Mucosa of descending colon (tissue), 3 donors: ENCODE results near the gene NPAS3. TPM values are rescaled to one million over a fixed set of nuclear protein-coding genes. Genes with fewer than 3 reads are reported as not detected.

Source experiments
- ATAC-seq: fragments of 200-7000 bp; cut with Tn5 transposase; one replicate; pipeline ENCODE4 v1.9.1; 2020; ENCODE audit warnings: mild to moderate bottlenecking, moderate library complexity
- DNase-seq, 3 donors: peaks; one replicate each; pipeline ENCODE4 v3.0.0-alpha.2; 2020
- H3K36me3 ChIP-seq: fragments of 200-600 bp; one replicate; pipeline ENCODE4 v1.8.0; 2021; ENCODE audit warnings: low read depth, mild to moderate bottlenecking
- H3K4me1 ChIP-seq: fragments of 200-600 bp; one replicate; pipeline ENCODE4 v1.8.0; 2021; ENCODE audit warnings: low read depth, mild to moderate bottlenecking
- H3K4me3 ChIP-seq: fragments of 200-600 bp; one replicate; pipeline ENCODE4 v1.8.0; 2021; ENCODE audit warnings: mild to moderate bottlenecking
- H3K9me3 ChIP-seq: fragments of 200-600 bp; one replicate; pipeline ENCODE4 v1.8.0; 2021; ENCODE audit warnings: mild to moderate bottlenecking
- CTCF ChIP-seq: fragments of 200-600 bp; IDR thresholded peaks from one replicate; pipeline ENCODE4 v1.8.0; 2022; ENCODE audit warnings: antibody characterized with exemption, mild to moderate bottlenecking
- intact Hi-C, 2 donors: fragments of 100-400 bp; cut with DNase I in 1 of 2; cut with micrococcal nuclease in 1 of 2; formaldehyde crosslinking; loops; one replicate each; pipeline versions ENCODE4 v1.11.0 to v1.11.1; 2022; cut with DNase I, micrococcal nuclease
- total RNA-seq, 3 donors: library from RNA; stranded (reverse); fragmentation: NEBNext Ultra II Directional in 2 of 3; extraction: Animal tissue kit (Norgen Biotek cat#: 25700) in 2 of 3; gene quantifications; one replicate each; pipeline versions ENCODE4 v1.2.1 to v1.2.4, GENCODE V29; 2021 to 2023
- donor health status: DM: no; HTN: no; CAD: no; lungs with moderate emphysema.
- donor health status: DM: no; HTN: no; CAD: no.
- donor health status: DM: no; HTN: yes; CAD: no.

Gene NPAS3
- total RNA-seq, 3 donors from 2014 or later, result 0.65 to 9.7 (median 2.0) TPM

GRCh38 chr14:32940711-32941667 lies 2.3 kb downstream of the NPAS3 start:
- no peaks in the 10 kb centered on the region for H3K36me3 ChIP-seq
- ATAC-seq (no peak), DNase-seq (no peak)
- intact Hi-C loops, result no loop called here
- H3K4me3 ChIP-seq, result no peak overlapping the region
- TF ChIP-seq CTCF, result no peak
- H3K9me3 ChIP-seq, result no peaks in the 10 kb centered on the region
- no peaks in the 10 kb centered on the region for H3K4me1 ChIP-seq

GRCh38 chr14:32941668-32942065 lies 3.0 kb downstream of the NPAS3 start:
- no peaks in the 10 kb centered on the region for H3K4me1 ChIP-seq
- H3K9me3 ChIP-seq, result no peaks in the 10 kb centered on the region
- no peak for TF ChIP-seq CTCF
- H3K4me3 ChIP-seq, result no peak overlapping the region
- intact Hi-C loops, result no loop called here
- no peak for ATAC-seq
- DNase-seq, result no peak
- no peaks in the 10 kb centered on the region for H3K36me3 ChIP-seq

- Histone ChIP-seq H3K36me3 (no peaks in the 10 kb centered on the region), H3K4me3 (no peak overlapping the region), H3K4me1 (no peaks in the 10 kb centered on the region), H3K9me3 (no peaks in the 10 kb centered on the region)
- no peak for ATAC-seq
- no peak for TF ChIP-seq CTCF
- no peak for DNase-seq
- intact Hi-C loops, result no loop called here
These were observed 8.4 kb downstream of the NPAS3 start for GRCh38 chr14:32947081-32947480.

GRCh38 chr14:32947792-32948191 lies 9.1 kb downstream of the NPAS3 start:
- no peak overlapping the region for H3K4me3 ChIP-seq
- ATAC-seq (no peak), DNase-seq (no peak)
- no peak for TF ChIP-seq CTCF
- no peaks in the 10 kb centered on the region for H3K9me3 ChIP-seq
- no peaks in the 10 kb centered on the region for H3K36me3 ChIP-seq
- no peaks in the 10 kb centered on the region for H3K4me1 ChIP-seq
- intact Hi-C loops, result no loop called here

- no peaks in the 10 kb centered on the region for H3K4me1 ChIP-seq
- ATAC-seq (no peak), DNase-seq (no peak)
- no peak overlapping the region for H3K4me3 ChIP-seq
- H3K9me3 ChIP-seq, result no peaks in the 10 kb centered on the region
- no peaks in the 10 kb centered on the region for H3K36me3 ChIP-seq
- no peak for TF ChIP-seq CTCF
- intact Hi-C loops, result no loop called here
These were observed 11.9 kb downstream of the NPAS3 start for GRCh38 chr14:32950584-32950983.
